Sciatic nerve (tissue), 2 donors: ENCODE data around the gene CXXC4. TPM values are rescaled to one million over a fixed set of nuclear protein-coding genes. Genes with fewer than 3 reads are reported as not detected.
A peak's percentile ranks its signal among the peaks of the same experiment; 100 is the strongest.

ENCODE experiments used
- ATAC-seq: fragments of 200-7000 bp; cut with Tn5 transposase; one replicate; pipeline ENCODE4 v1.9.1; 2020; ENCODE audit warnings: mild to moderate bottlenecking, moderate library complexity
- DNase-seq: peaks from one replicate; pipeline ENCODE4 v3.0.0-alpha.2; 2020; ENCODE audit warnings: low spot score
- intact Hi-C: fragments of 100-400 bp; cut with DNase I; formaldehyde crosslinking; loops from one replicate; pipeline ENCODE4 v1.14.2; 2022
- total RNA-seq: library from RNA; stranded (reverse); fragmentation: NEBNext Ultra II Directional; extraction: Animal tissue kit (Norgen Biotek cat#: 25700); gene quantifications from one replicate; pipeline ENCODE4 v1.2.1, GENCODE V29; 2021
- donor health status: DM: no; HTN: no; CAD: no.
- donor health status: DM: no; HTN: no; CAD: no.

Gene CXXC4
- total RNA-seq, 1 donor from 2014 or later: 3.1 TPM

DNA sequence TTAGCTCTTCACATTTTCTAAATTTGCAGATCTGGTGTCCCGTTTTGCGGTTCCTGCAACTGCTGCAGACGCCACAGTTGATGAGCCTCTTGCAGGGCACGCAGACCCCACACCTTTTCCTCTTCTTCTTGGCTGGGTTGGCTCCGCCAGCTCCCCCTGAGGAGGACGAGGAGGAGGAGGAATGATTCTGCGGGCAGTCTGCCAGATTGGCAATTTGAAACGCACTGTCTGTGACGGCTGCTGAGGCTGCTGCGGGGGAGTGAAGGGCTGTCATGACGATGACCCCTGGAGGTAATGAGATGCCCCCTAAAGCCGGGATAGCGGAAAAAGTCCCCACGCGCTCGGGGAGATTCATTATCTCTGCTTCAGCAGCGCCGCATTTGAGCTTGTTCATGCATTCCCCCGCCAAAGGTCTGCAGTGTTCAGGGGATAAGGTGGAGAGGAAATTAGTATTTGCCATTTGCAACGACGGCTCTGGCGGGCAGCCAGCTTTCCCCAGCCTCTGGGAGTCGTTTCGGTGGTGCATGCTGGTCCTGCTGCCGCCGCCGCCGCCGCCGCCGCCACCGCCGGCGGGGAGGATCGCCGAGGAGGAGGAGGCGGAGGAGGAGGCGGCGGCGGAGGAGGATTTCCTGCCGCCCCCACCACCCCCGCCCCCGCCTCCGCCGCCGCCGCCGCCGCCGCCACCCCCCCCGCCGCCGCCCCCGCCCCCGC is 3.8 kb downstream of the CXXC4 start:
- ATAC-seq (peak; percentile 12), DNase-seq (peak; percentile 87)
- intact Hi-C loops: no loop called here

DNA sequence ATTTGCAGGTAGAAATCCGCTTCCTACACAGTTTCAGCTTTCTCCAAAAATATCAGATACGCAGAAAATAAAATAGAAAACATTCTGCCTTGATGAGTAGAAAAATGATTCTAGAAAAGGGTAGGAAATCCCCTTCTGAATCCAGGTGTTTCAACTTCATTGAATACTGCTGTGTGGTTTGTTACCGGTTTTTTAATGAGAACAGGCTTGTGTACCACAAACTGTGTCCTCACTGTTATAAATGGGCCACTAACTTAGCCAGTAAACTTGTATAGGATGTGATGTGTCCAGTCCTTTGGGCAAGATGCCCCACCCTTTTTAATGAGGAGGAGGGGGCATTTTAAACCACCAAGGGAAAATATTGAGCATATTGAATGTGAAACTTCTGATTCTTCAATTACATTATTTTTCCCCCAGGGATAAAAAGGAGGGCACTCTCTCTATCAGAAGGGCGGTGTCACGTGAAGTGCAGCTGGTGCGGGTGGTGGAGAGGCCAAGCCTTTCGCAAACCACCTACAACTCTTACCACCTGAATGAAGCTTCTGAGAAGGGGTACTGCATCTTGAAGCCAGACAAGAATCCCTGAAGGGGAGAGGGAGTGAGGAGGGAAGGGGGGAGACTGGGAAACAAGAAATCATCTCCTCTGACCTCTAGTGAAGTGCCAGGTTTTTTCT is 4.5 kb downstream of the CXXC4 start:
- DNase-seq (no peak), ATAC-seq (no peak)
- intact Hi-C loops: no loop called here

DNA sequence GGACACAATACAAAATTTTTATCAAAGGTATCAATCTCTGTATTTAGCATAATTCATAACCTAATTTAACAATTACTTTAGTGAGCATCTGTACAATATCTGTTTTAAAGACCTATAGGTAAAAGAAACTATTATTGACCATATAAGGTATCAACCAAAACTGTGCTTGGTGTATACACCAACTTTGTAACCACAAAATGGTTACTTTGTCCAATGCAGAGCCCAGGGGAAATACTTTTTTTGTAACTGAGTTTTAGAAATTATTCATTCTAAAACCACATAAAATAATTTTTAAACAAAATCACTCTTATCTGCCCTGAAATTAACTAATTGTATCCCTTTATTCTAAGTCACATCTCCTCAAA is 5.0 kb downstream of the CXXC4 start:
- no peak for DNase-seq
- intact Hi-C loops: no loop called here
- no peak for ATAC-seq

DNA sequence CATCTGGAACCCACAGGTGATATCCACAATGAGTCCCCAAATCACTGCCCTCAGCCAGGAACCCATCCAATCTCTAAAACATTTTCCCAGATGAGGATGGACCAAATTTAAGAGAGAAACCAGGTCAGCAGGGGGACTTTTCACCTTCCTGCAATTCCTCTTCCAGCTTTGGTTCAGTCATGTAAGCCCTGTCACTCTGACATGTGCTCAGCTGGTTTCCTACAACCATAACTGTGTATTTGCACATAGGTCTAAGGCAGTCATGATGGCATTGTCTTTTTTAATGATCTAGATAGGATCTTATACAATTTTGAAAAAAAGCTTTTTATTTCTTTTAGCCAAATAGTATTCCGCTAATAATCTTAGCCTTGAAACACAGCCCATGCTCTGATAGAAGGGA is 6.5 kb downstream of the CXXC4 start:
- intact Hi-C loops: no loop called here
- ATAC-seq (no peak), DNase-seq (no peak)

DNA sequence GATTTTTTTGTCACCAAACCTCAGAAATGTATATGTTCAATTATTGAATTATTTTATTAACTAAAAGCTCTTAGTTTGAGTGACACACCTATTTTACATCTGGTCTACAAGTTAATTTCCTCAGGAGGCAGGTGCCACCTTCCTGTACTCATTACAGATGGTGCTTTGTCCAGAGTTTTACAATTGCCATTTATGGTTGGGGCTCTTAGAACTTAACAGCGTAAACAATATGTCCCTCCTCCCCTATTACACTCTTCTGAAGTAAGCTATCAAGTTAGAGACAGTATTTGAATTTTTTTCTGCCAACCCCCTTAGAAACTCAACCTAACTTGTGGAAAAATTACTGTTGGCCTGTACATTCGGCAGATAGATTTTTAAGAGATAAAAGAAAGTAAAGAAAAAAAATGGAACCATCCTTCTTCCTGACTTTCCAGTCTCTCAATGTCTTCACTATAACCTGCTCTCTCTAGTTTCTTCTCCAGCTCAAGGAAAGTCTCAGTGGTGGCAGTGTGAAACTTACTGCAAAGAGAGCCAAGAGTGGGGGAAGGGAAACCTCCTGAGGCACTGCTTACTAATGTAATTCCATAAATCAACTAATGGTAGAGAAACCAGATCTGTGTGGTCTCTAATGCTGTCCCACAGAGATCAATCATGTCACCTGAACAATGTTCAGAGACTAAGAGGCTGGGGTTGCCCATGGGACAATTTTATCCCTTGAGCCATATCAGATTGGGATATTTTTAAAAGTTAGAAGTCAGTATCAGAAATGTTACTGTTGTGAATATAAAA is 7.8 kb downstream of the CXXC4 start:
- intact Hi-C loops: no loop called here
- DNase-seq (no peak), ATAC-seq (no peak)

DNA sequence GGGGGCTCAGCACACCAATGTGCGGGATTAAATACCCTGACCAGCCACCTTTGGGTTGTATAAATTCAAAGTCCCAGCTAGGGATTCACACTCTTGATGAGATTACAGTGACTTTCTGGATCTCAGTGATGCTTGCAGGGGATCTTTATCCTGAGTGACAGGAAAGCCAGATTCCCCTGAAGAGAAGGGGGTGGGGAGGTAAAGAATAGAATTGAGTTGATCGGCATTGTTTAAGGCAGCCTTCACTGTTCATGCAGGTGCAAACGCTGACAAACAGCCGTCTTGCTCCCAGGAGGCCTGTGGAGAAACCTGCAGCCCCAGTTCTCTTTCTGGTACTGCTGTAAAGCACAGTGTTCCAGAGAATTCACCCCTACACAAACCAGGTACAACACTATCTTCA is 19.0 kb downstream of the CXXC4 start:
- ATAC-seq: no peak
- no peak for DNase-seq
- intact Hi-C loops: no loop called here

DNA sequence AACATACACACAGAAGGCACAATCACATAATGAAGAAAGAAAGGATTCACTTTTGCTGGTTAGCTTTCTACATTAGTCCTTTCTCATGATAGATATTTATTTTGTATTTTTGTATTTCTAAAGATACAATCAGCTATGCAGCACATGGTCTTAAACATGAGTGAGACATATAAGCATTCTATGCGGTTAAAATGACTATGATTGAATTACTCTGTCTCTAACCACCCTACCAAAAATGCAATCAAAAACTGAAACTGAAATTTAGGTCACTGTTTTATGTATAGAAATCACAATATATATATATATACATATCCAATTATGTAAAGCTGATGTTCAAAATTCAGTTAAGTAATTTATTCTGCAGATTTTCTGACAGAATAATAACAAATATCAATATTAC is 21.9 kb downstream of the CXXC4 start:
- no peak for DNase-seq
- no peak for ATAC-seq
- intact Hi-C loops: no loop called here

DNA sequence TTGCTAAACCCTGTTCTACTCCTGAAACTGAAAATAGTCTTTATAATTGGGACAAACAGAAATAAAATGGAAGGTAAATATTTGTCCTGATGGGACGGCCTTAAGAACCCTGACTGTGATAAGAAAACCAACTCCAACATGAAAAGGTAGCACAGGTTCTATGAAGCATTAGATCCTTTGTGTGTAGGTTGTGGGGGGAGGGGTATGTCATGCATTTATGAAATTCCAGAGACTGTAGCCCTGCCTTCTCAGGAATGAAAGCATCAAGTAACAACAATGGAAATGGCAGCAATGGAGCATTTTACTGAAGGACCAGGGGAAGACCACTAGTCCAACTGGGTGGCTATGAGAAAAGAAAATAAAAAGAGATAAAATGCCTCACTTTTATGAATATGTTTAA is 23.9 kb downstream of the CXXC4 start:
- ATAC-seq: no peak

DNA sequence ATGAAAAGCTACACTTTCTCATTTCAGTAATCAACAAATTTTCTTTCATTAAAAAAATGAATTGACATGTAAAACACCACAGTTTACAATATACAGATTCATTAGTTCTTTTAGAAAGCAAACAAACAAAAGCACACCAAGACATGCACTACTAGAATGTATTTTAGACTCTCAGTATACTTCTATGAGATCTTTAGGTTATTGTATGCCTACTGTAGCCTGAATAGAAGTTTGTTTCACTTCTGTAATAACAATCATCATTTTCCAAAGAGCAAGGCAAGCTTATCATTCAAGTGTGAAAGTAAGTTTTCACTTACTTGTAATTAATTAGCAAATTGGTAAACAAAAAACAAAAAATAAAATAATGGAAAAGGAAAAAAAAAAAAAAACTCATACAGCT is 24.9 kb downstream of the CXXC4 start:
- intact Hi-C loops: no loop called here
- ATAC-seq (no peak), DNase-seq (no peak)

More for the DNA sequence above, 23.9 kb downstream of the CXXC4 start:
- intact Hi-C loops: no loop called here
- no peak for DNase-seq

DNA sequence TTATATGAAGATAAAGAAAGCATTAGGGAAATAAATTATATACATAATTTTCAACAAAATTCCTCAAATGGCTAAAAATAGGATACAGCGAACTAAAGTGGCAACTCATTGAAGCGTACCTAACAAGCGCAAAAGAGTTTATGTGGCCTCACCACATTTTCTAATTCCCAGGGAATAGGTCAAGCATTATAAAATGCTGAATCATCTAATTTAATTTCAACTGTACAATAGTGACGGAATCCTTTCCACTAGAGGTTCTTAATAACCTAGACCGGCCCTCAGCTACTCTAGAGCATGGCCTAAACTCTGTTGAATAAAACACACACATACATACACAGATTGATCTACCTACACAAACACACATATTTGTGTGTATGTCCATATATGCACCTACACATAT is 29.1 kb downstream of the CXXC4 start:
- intact Hi-C loops: no loop called here

DNA sequence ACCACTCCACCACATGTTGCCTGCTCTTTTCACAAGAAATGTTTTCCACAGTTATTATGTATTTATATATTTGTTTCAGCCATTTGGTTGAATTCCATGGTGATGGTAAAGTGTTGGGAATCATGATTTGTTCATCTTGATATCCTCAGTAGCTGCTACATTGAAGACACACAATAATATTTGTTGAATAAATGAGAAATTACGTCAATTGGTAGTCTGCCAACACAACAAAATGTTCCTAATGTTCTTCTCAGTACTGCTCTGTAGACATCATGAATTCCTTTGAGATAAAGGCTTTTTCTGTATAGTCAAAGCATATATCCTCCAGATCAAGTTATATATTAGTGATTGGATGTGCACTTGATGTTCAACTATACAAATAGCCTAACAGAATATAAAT is 29.5 kb downstream of the CXXC4 start:
- intact Hi-C loops: no loop called here
- no peak for DNase-seq
- peak; percentile 50 for ATAC-seq

More for the DNA sequence above, 29.1 kb downstream of the CXXC4 start:
- no peak for DNase-seq
- no peak for ATAC-seq

DNA sequence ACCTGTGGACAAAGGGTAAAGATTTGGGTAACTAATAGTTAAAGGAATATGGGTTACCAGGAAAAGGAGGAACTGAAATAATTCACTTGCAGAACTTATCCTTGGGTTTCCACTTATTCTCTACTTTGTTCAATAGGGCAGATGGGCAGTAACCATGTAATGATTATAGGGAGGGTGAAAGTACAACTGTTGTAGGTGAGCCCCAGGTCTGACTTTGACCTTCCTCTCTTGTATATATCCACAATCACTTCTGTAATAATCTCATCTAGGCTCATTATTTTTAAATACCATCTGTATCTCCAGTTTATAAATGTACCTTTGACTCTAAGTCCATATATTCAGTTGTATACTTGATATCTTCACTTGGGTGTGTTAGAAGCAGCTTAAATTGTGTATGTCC is 32.1 kb downstream of the CXXC4 start:
- intact Hi-C loops: no loop called here

DNA sequence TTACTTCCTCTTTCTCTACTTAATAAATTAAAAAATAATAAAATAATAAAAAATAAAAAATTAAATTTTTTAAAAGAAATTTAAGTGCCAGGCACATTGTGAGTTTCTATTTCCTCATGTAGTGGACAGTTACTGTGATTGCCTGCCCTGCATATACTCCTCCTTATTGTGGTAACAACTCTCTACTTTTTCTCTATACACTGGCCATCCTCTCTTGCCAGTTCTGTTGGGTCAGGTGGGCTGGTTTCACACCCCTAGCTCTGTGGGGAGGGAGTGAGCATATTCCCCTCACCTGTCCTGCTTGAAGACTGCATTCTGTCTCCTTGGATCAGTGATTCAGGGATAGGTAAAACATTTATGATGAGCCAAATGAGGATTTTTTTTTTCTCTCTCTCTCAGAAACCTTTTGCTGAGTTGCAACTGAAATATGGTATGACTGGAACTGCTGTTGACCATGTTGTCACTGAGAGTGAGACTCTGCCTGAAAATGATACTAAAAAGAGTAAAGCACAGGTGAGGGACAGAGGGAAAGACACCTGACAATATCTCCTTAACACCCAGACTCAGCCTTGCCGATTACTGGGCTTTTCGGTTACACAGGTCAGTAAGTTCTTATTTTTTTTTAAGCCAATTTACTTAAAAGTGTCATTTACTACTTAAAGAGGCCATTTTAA is 37.2 kb downstream of the CXXC4 start:
- ATAC-seq: no peak
- intact Hi-C loops: no loop called here
- DNase-seq: no peak

More for the DNA sequence above, 32.1 kb downstream of the CXXC4 start:
- DNase-seq (no peak), ATAC-seq (no peak)

DNA sequence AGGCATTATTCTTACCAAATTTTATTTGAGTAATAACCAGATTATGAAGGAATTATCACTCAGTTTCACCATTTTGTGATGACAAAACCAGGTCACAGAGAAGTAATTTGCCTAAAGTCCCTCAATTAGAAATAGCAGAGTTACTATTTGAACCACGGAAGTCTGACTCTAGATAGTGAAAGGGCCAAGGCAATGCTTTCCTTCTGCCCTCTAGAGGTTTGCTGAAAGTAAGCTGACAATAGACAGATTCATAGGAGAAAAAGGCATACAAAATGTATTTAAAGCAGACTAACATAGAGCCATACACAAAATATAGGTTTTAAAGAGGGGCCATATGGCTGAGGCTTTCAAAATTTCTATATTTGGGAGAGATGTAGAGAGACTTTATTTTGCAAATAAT is 43.1 kb downstream of the CXXC4 start:
- no peak for DNase-seq
- intact Hi-C loops: no loop called here
- ATAC-seq: no peak

DNA sequence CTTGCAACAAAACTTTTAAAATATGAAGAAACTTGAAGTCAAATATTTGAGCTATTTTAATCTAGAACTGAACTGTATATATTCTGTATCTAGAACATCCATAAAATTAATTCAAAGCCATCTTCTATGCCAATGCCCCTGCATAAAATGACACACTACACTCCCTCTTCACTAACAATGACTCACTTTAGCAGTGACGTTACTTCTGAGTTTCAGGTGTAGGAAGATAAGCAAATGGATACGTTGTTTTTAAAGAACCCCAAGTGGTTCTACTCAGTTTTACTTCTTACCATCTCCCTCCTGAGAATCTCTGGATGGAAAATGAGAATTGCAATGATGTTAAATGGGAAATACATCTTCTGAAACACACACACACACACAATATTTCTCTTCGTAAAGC is 45.2 kb downstream of the CXXC4 start:
- intact Hi-C loops: no loop called here
- DNase-seq (no peak), ATAC-seq (no peak)

DNA sequence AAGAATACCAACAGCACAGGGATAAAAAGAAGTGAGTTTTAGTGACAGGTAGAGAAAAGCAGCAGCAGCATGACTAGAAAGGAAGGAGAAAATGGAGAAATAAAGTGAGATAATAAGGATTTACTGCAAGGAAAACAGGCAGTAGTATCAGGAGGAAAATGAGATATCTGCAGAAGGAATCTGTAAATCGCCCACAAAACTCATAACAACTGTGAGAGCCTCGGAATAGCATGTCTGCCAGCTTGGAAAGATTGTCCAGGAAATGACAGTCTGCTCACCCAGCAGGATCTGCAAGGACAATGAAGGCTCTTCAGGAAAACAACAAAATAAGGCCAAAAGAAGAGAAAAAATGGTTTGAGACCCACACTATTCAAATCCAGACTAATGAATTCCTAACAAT is 47.4 kb downstream of the CXXC4 start:
- intact Hi-C loops: no loop called here
- no peak for DNase-seq
- ATAC-seq: no peak

DNA sequence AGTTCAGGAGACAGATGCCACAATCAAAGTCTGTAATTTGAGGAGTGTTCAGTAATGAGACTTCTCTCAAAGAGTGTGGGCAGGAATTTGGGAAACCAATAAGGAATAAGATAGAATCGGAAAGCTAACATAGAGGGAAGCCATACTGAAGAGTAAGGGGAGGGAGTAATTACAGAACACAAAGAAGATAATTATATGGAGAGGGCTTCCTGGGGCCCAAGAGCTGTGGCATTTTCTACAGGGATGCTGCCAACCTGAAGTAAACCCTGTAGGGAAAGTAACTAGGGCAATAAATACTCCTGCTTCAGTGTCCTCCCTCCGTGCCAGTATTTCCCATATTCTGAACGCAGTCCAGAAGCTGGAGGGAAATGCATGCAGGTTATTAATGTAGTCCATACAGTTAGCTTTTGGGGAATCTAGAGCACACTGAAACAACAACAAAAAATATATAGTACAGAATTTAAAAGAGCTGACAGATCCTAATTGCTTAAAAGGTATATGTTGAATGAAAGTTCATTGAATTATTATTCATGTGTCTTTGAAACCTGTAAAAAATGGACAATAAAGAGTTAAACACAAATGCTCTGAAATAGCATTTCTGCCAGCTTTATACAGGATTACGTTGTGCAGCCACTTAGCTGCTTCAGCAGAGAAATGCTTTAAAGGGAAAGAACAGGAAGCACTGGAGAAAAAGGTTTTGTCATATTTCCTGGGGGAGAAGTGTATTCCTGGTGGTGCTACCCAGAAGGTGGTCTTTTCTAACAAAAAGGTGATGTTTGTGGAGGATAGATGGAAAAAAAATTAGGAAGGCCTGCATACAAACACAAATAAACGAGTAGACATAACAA is 48.0 kb downstream of the CXXC4 start:
- intact Hi-C loops: no loop called here
- DNase-seq (no peak), ATAC-seq (no peak)

DNA sequence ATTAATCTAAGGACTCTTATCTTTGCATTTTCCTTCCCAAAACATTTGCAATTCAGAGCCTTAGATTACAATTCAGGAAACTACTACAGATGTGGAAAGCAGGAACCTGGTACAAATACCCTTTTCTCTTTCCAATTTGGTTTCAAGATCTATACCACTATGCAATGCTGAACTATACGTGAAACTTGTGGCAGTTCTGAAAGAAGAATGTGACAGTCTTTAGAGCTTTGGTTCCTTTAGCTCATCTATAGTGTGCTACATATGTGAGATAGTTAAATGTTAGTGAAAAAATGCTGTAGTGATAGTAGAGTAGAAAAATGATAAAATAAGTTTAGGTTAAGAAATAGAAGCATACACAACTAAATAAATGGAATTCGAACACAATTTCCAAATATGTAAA is 50.0 kb downstream of the CXXC4 start:
- ATAC-seq (no peak), DNase-seq (no peak)
- intact Hi-C loops: no loop called here

DNA sequence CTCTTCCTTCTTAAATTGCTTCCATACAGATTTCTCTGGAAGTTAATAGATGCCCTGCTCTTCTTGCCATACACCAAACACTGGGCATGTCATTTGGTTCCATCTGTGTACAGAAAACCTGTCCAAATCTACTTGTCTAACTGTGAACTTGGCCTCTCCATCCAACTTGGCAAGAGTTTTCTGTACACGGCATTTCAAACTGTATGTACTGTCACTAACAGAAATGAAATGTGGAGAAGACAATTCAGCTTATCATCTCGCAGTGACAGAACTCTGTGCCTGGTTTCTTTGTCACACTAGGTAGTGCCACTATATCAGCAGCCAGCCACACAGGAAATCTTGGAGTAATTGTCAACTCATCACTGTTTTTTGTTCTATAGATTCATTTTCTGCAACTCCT is 58.2 kb downstream of the CXXC4 start:
- DNase-seq (no peak), ATAC-seq (no peak)
- intact Hi-C loops: no loop called here
